H1 (cell line): ENCODE measurements around the gene SRRM5. TPM values are rescaled to one million over a fixed set of nuclear protein-coding genes. Genes with fewer than 3 reads are reported as not detected.

Experiments
- JUN ChIP-seq: IDR thresholded peaks from 2 replicates; pipeline ENCODE4 v1.6.1; 2011; ENCODE audit warnings: low read depth, mild to moderate bottlenecking, improper control_type of control experiment, low read length
- KDM1A ChIP-seq: fragments of 200-600, 300-600 bp; sonication (generic); IDR thresholded peaks from 2 replicates; pipeline ENCODE4 v1.7.1; 2016; ENCODE audit warnings: mild to moderate bottlenecking, low read length, borderline replicate concordance
- KDM5A ChIP-seq: fragments of 200-600 bp; IDR thresholded peaks from 2 replicates; pipeline ENCODE4 v1.7.1; 2012; ENCODE audit warnings: mild to moderate bottlenecking, low read length, inconsistent platforms, mixed read lengths
- POLR2AphosphoS5 ChIP-seq: IDR thresholded peaks from 2 replicates; pipeline ENCODE4 v1.6.1; 2011; ENCODE audit warnings: low read depth, low read length
- SIN3A ChIP-seq, 2 experiments: IDR thresholded peaks in 1 of 2; conservative IDR thresholded peaks in 1 of 2; 2 replicates each; pipeline ENCODE4 v1.6.1; 2011 to 2012; ENCODE audit warnings: low read length in 2 of 2, improper control_type of control experiment in 1 of 2, low read depth in 1 of 2, mild to moderate bottlenecking in 1 of 2
- SP1 ChIP-seq: IDR thresholded peaks from 2 replicates; pipeline ENCODE4 v1.6.1; 2011; ENCODE audit warnings: low read depth, low read length
- SUZ12 ChIP-seq: fragments of 200-600 bp; sonication (generic); IDR thresholded peaks from 2 replicates; pipeline ENCODE4 v1.6.1; 2012; ENCODE audit warnings: mild to moderate bottlenecking, inconsistent platforms, low read length, moderate library complexity, mixed read lengths
- TEAD4 ChIP-seq: IDR thresholded peaks from 2 replicates; pipeline ENCODE4 v1.6.1; 2012; ENCODE audit warnings: low read depth, low read length, inconsistent platforms, mixed read lengths
- polyA plus RNA-seq, 7 experiments: library from polyadenylated mRNA; depleted of rRNA in 3 of 7; stranded (reverse) in 5 of 7; unstranded in 2 of 7; fragments of >200 nt in 5 of 7; fragments of 200-250 nt in 2 of 7; gene quantifications; 1 replicate in 5 of 7; 2 replicates in 1 of 7; 4 replicates in 1 of 7; pipeline versions ENCODE4 v1.2.1 to v1.2.3, GENCODE V29; 2011 to 2013; ENCODE audit warnings: missing spikeins in 2 of 7, mixed read lengths in 2 of 7
- total RNA-seq: library from RNA; stranded (reverse); fragmentation: NEBNext Ultra II Directional; extraction: Animal tissue kit (Norgen Biotek cat#: 25700); gene quantifications from 2 replicates; pipeline ENCODE4 v1.2.1, GENCODE V29; 2021
- TF ChIP-seq, protein P1 (sequence below): IDR thresholded peaks from 2 replicates; pipeline ENCODE4 v1.6.1; 2011; ENCODE audit warnings: low read depth, mild to moderate bottlenecking, low read length; ENCODE audit not compliant: insufficient read depth

Gene SRRM5
- total and polyA plus RNA-seq, 2 of the 8 experiments (the other 6 are each of a cell fraction or from before 2014, with no cell fraction given): 0.06 to 0.11 TPM

DNA sequence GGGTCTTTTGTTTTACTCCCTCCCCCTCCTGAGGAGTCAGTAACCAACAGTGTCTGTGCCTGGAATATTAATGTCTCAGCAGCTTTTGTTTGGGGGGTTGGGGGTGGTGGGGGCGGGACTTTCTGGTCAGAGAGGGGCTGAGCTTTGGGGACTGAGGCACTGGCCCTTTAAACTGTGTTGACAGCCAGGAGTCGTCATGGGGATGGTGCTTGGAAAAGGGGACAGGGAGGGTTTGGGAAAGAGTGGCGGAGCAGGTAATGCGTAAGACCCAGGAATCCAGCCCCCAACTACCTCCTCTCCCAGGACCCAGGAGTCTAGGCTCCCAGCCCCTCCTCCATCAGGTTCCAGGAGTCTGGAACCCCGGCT lies 22.6 kb downstream of the SRRM5 start (continued):
- TF ChIP-seq POLR2AphosphoS5 (no peak), SUZ12 (no peak), TEAD4 (no peak), JUN (no peak), SIN3A (conservative IDR thresholded peaks at IDR 0.05 in 1 of 2, IDR thresholded peaks at IDR 0.05 in 1 of 2; ENCODE audit: low read depth in 1 of 2, low read length in 2 of 2) (peak; percentile 46 to 71; a peak in 2 of 4 replicates), SP1 (peak; percentile 40; the same call in 1 of the 2 replicates), KDM1A (0 out of 2 replicates have a peak, but pooled peaks have one; percentile 5), KDM5A (no peak)
- TF ChIP-seq, protein P1, sequence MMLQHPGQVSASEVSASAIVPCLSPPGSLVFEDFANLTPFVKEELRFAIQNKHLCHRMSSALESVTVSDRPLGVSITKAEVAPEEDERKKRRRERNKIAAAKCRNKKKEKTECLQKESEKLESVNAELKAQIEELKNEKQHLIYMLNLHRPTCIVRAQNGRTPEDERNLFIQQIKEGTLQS: no peak
